Smooth muscle cell (in vitro differentiated cells): ENCODE data around the gene CGB3. TPM values are rescaled to one million over a fixed set of nuclear protein-coding genes. Genes with fewer than 3 reads are reported as not detected.

ENCODE experiments used
- DNase-seq: peaks from one replicate; lab custom pipeline; 2025; ENCODE audit not compliant: unreplicated experiment; lab: John Stamatoyannopoulos, UW
- H2AFZ ChIP-seq: fragments of 200-600 bp; sonication (generic); 2 replicates; pipeline ENCODE4 v1.6.0; 2016; ENCODE audit warnings: antibody characterized with exemption, low read depth, mild to moderate bottlenecking
- H3F3A ChIP-seq: fragments of 200-600 bp; sonication (generic); 2 replicates; pipeline ENCODE4 v1.6.0; 2017; ENCODE audit warnings: antibody characterized with exemption, low read depth
- H3K27ac ChIP-seq: fragments of 200-600 bp; sonication (generic); 2 replicates; pipeline ENCODE4 v1.5.1; 2016; ENCODE audit warnings: low read depth, mild to moderate bottlenecking
- H3K27me3 ChIP-seq: fragments of 200-600 bp; sonication (generic); 2 replicates; pipeline ENCODE4 v1.6.1; 2016; ENCODE audit warnings: low read depth, mild to moderate bottlenecking
- H3K36me3 ChIP-seq: fragments of 200-600 bp; sonication (generic); 2 replicates; pipeline ENCODE4 v1.5.1; 2016; ENCODE audit warnings: low read depth
- H3K4me1 ChIP-seq: fragments of 200-600 bp; sonication (generic); 2 replicates; pipeline ENCODE4 v1.5.1; 2016; ENCODE audit warnings: low read depth
- H3K4me2 ChIP-seq: fragments of 200-600 bp; sonication (generic); 2 replicates; pipeline ENCODE4 v1.6.0; 2016; ENCODE audit warnings: mild to moderate bottlenecking
- H3K4me3 ChIP-seq: fragments of 200-600 bp; sonication (generic); 2 replicates; pipeline ENCODE4 v1.5.1; 2016; ENCODE audit warnings: mild to moderate bottlenecking
- H3K79me2 ChIP-seq: fragments of 200-600 bp; sonication (generic); 2 replicates; pipeline ENCODE4 v1.6.0; 2016; ENCODE audit warnings: low read depth, mild to moderate bottlenecking
- H3K9ac ChIP-seq: fragments of 200-600 bp; sonication (generic); 2 replicates; pipeline ENCODE4 v1.6.0; 2016; ENCODE audit warnings: low read depth
- H3K9me3 ChIP-seq: fragments of 200-600 bp; sonication (generic); replicated peaks from 2 replicates; pipeline ENCODE4 v1.5.1; 2016; ENCODE audit warnings: low read depth
- H4K20me1 ChIP-seq: fragments of 200-600 bp; sonication (generic); 2 replicates; pipeline ENCODE4 v1.6.0; 2016; ENCODE audit warnings: low read depth
- CTCF ChIP-seq: fragments of 200-600 bp; sonication (generic); IDR thresholded peaks from 2 replicates; pipeline ENCODE4 v1.5.1; 2017; ENCODE audit warnings: borderline replicate concordance, mild to moderate bottlenecking, antibody characterized with exemption; ENCODE audit not compliant: insufficient read depth, poor library complexity, severe bottlenecking
- WGBS: methylation state at CpG from one replicate; pipeline ENCODE4 v1.1.7; 2016; ENCODE audit warnings: low lambda C conversion rate; 5-methylcytosine and 5-hydroxymethylcytosine counted together
- microRNA-seq: library from miRNA; unstranded; fragments of <30 nt; microRNA quantifications from one replicate; pipeline ENCODE4, GENCODE V29; 2016; ENCODE audit warnings: borderline number of aligned reads
- polyA plus RNA-seq: library from polyadenylated mRNA; unstranded; fragments of >200 nt; fragmentation: Nextera tagmentation; extraction: Ambion mirVana; gene quantifications from 2 replicates; pipeline ENCODE4 v1.2.1, GENCODE V29; 2016
- small RNA-seq: library from RNA; depleted of rRNA; stranded (forward); fragments of <200 nt; gene quantifications from one replicate; pipeline ENCODE3, GENCODE V24; 2014
- total RNA-seq: library from RNA; depleted of rRNA; stranded (reverse); fragments of >200 nt; gene quantifications from 2 replicates; pipeline ENCODE4 v1.2.3, GENCODE V29; 2014

CGB3 gene
- total and polyA plus RNA-seq, 2 experiments from 2014 or later: 0.45 TPM; not detected in 1

- no peaks in the 10 kb centered on the region for H3K79me2 ChIP-seq
- no peaks in the 10 kb centered on the region for H3K36me3 ChIP-seq
- WGBS: 94% methylated on average over 9 of the region's 9 CpGs
- no peak overlapping the region for H3K27ac ChIP-seq
- H3K4me3 ChIP-seq: no peak overlapping the region
- no peak overlapping the region for H2AFZ ChIP-seq
- peaks cover 17% of the 10 kb centered on the region for H4K20me1 ChIP-seq
- H3K9ac ChIP-seq: no peak overlapping the region
- no peak for DNase-seq
- no peak overlapping the region for H3K4me2 ChIP-seq
- no peaks in the 10 kb centered on the region for H3K4me1 ChIP-seq
- no peaks in the 10 kb centered on the region for H3F3A ChIP-seq
- H3K27me3 ChIP-seq: no peaks in the 10 kb centered on the region
- TF ChIP-seq CTCF: no peak
- H3K9me3 ChIP-seq: no peaks in the 10 kb centered on the region
These were observed 41.9 kb downstream of the CGB3 start for GRCh38 chr19:48982280-48982679.

GRCh38 chr19:48977061-48977460, 47.1 kb downstream of the CGB3 start:
- WGBS: 95% methylated on average over 2 of the region's 2 CpGs
- Histone ChIP-seq H3K9ac (no peak overlapping the region), H3K27ac (no peak overlapping the region), H3K4me3 (no peak overlapping the region), H3F3A (peaks cover 10% of the 10 kb centered on the region), H3K4me2 (no peak overlapping the region), H3K27me3 (no peaks in the 10 kb centered on the region), H3K36me3 (no peaks in the 10 kb centered on the region), H4K20me1 (peaks cover 7% of the 10 kb centered on the region), H2AFZ (no peak overlapping the region), H3K79me2 (no peaks in the 10 kb centered on the region), H3K9me3 (no peaks in the 10 kb centered on the region), H3K4me1 (no peaks in the 10 kb centered on the region)
- no peak for DNase-seq
- no peak for TF ChIP-seq CTCF

GRCh38 chr19:48975947-48976847, 47.9 kb downstream of the CGB3 start:
- peaks cover 15% of the 10 kb centered on the region for H4K20me1 ChIP-seq
- no peaks in the 10 kb centered on the region for H3K27me3 ChIP-seq
- H3K79me2 ChIP-seq: no peaks in the 10 kb centered on the region
- no peak overlapping the region for H2AFZ ChIP-seq
- WGBS: 91% methylated on average over 13 of the region's 13 CpGs
- no peaks in the 10 kb centered on the region for H3K4me1 ChIP-seq
- no peak for DNase-seq
- H3K4me2 ChIP-seq: no peak overlapping the region
- H3K9me3 ChIP-seq: no peaks in the 10 kb centered on the region
- no peak overlapping the region for H3K4me3 ChIP-seq
- H3K36me3 ChIP-seq: no peaks in the 10 kb centered on the region
- TF ChIP-seq CTCF: no peak
- no peak overlapping the region for H3K9ac ChIP-seq
- H3F3A ChIP-seq: peaks cover 17% of the 10 kb centered on the region
- H3K27ac ChIP-seq: no peak overlapping the region

Small RNA genes lying within 50 kb of the gene (microRNA-seq; reads per million reads assigned to microRNA genes)
- gene MIR6798: not detected

Small RNA genes lying within 50 kb of the gene (small RNA-seq; reads per million reads assigned to genes)
- 0.26 reads per million, percentile 2 among the genes with 10 or more reads in this experiment for gene MIR6798

Other genes with a start within 250 kb of the CGB3 start
- 11.8 and 24.9 TPM in 2 replicates for gene BCAT2, start 213.3 kb downstream of the CGB3 start, total RNA-seq
- gene BCAT2, start 213.3 kb downstream of the CGB3 start, polyA plus RNA-seq: 30.9 and 45.4 TPM in 2 replicates
- gene HSD17B14, start 187.8 kb downstream of the CGB3 start, total RNA-seq: 14.8 and 19.3 TPM in 2 replicates
- gene HSD17B14, start 187.8 kb downstream of the CGB3 start, polyA plus RNA-seq: 16.4 and 16.9 TPM in 2 replicates
- 2.6 and 4.4 TPM in 2 replicates for gene PLEKHA4, start 155.7 kb downstream of the CGB3 start, total RNA-seq
- gene PLEKHA4, start 155.7 kb downstream of the CGB3 start, polyA plus RNA-seq: 32.6 and 39.2 TPM in 2 replicates
- 88.5 and 99.3 TPM in 2 replicates for gene PPP1R15A, start 151.9 kb downstream of the CGB3 start, total RNA-seq
- 339 and 357 TPM in 2 replicates for gene PPP1R15A, start 151.9 kb downstream of the CGB3 start, polyA plus RNA-seq
- 0.18 TPM in 1 of 2 replicates, not detected in the other for gene TULP2, start 125.6 kb downstream of the CGB3 start, total RNA-seq
- gene TULP2, start 125.6 kb downstream of the CGB3 start, polyA plus RNA-seq: 1.2 and 1.8 TPM in 2 replicates
- 146 and 221 TPM in 2 replicates for gene NUCB1, start 124.0 kb downstream of the CGB3 start, total RNA-seq
- gene NUCB1, start 124.0 kb downstream of the CGB3 start, polyA plus RNA-seq: 292 and 329 TPM in 2 replicates
- gene DHDH, start 90.6 kb downstream of the CGB3 start, total RNA-seq: 0.27 TPM in 1 of 2 replicates, not detected in the other
- 0.87 and 1.0 TPM in 2 replicates for gene DHDH, start 90.6 kb downstream of the CGB3 start, polyA plus RNA-seq
- gene BAX, start 69.5 kb downstream of the CGB3 start, total RNA-seq: 42.8 and 124 TPM in 2 replicates
- gene BAX, start 69.5 kb downstream of the CGB3 start, polyA plus RNA-seq: 153 and 185 TPM in 2 replicates
- gene FTL, start 59.0 kb downstream of the CGB3 start, total RNA-seq: 5,371 and 5,904 TPM in 2 replicates
- 11,768 and 12,053 TPM in 2 replicates for gene FTL, start 59.0 kb downstream of the CGB3 start, polyA plus RNA-seq
- 40.8 and 58.1 TPM in 2 replicates for gene GYS1, start 31.0 kb downstream of the CGB3 start, total RNA-seq
- gene GYS1, start 31.0 kb downstream of the CGB3 start, polyA plus RNA-seq: 75.2 and 82.6 TPM in 2 replicates
- gene RUVBL2, start 30.4 kb downstream of the CGB3 start, total RNA-seq: 74.3 and 89.4 TPM in 2 replicates
- 117 and 123 TPM in 2 replicates for gene RUVBL2, start 30.4 kb downstream of the CGB3 start, polyA plus RNA-seq
- gene LHB, start 7.2 kb downstream of the CGB3 start, total RNA-seq: not detected in 2 replicates
- gene LHB, start 7.2 kb downstream of the CGB3 start, polyA plus RNA-seq: 0.39 TPM in 1 of 2 replicates, not detected in the other
- 2.3 TPM in 1 of 2 replicates, not detected in the other for gene CGB2, start 7.6 kb upstream of the CGB3 start, total RNA-seq
- 1.3 TPM in 1 of 2 replicates, not detected in the other for gene CGB2, start 7.6 kb upstream of the CGB3 start, polyA plus RNA-seq
- gene CGB1, start 12.6 kb upstream of the CGB3 start, total RNA-seq: not detected in 2 replicates
- not detected in 2 replicates for gene CGB1, start 12.6 kb upstream of the CGB3 start, polyA plus RNA-seq
- gene CGB5, start 19.5 kb upstream of the CGB3 start, total RNA-seq: 2.5 TPM in 1 of 2 replicates, not detected in the other
- 2.0 and 3.4 TPM in 2 replicates for gene CGB5, start 19.5 kb upstream of the CGB3 start, polyA plus RNA-seq
- not detected in 2 replicates for gene CGB8, start 24.8 kb upstream of the CGB3 start, total RNA-seq
- 1.0 and 7.4 TPM in 2 replicates for gene CGB8, start 24.8 kb upstream of the CGB3 start, polyA plus RNA-seq
- 1.3 and 2.0 TPM in 2 replicates for gene CGB7, start 33.4 kb upstream of the CGB3 start, total RNA-seq
- 2.5 and 7.6 TPM in 2 replicates for gene CGB7, start 33.4 kb upstream of the CGB3 start, polyA plus RNA-seq
- 1.2 and 1.8 TPM in 2 replicates for gene NTF4, start 40.5 kb upstream of the CGB3 start, total RNA-seq
- 1.4 and 7.8 TPM in 2 replicates for gene NTF4, start 40.5 kb upstream of the CGB3 start, polyA plus RNA-seq
- not detected in 2 replicates for gene KCNA7, start 48.4 kb upstream of the CGB3 start, total RNA-seq
- gene KCNA7, start 48.4 kb upstream of the CGB3 start, polyA plus RNA-seq: 0.08 and 0.18 TPM in 2 replicates
- gene SNRNP70, start 61.1 kb upstream of the CGB3 start, total RNA-seq: 164 and 200 TPM in 2 replicates
- gene SNRNP70, start 61.1 kb upstream of the CGB3 start, polyA plus RNA-seq: 206 and 216 TPM in 2 replicates
- 11.7 and 16.5 TPM in 2 replicates for gene LIN7B, start 90.0 kb upstream of the CGB3 start, total RNA-seq
- gene LIN7B, start 90.0 kb upstream of the CGB3 start, polyA plus RNA-seq: 24.7 and 30.7 TPM in 2 replicates
- 0.54 and 2.9 TPM in 2 replicates for gene C19orf73, start 94.8 kb upstream of the CGB3 start, total RNA-seq
- 0.74 and 1.7 TPM in 2 replicates for gene C19orf73, start 94.8 kb upstream of the CGB3 start, polyA plus RNA-seq
- gene PPFIA3, start 95.2 kb upstream of the CGB3 start, total RNA-seq: 3.2 and 10.9 TPM in 2 replicates
- gene PPFIA3, start 95.2 kb upstream of the CGB3 start, polyA plus RNA-seq: 16.3 and 20.3 TPM in 2 replicates
- 1.1 TPM in 1 of 2 replicates, not detected in the other for gene HRC, start 131.1 kb upstream of the CGB3 start, total RNA-seq
- gene HRC, start 131.1 kb upstream of the CGB3 start, polyA plus RNA-seq: 0.06 and 0.84 TPM in 2 replicates
- gene TRPM4, start 133.5 kb upstream of the CGB3 start, total RNA-seq: 15.0 and 27.7 TPM in 2 replicates
- gene TRPM4, start 133.5 kb upstream of the CGB3 start, polyA plus RNA-seq: 32.1 and 47.0 TPM in 2 replicates